IPS-18a (cell line): ENCODE data around the gene WDR7.

Experiments
- H3K27ac ChIP-seq: one replicate; pipeline ENCODE4 v1.5.1; 2013; ENCODE audit warnings: low read length
- H3K27me3 ChIP-seq: one replicate; pipeline ENCODE4 v1.6.1; 2013; ENCODE audit warnings: mild to moderate bottlenecking, low read length; ENCODE audit not compliant: control insufficient read depth, insufficient read depth
- H3K36me3 ChIP-seq: one replicate; pipeline ENCODE4 v1.6.1; 2013; ENCODE audit warnings: low read depth, low read length; ENCODE audit not compliant: control insufficient read depth
- H3K4me1 ChIP-seq: one replicate; pipeline ENCODE4 v1.6.1; 2013; ENCODE audit warnings: low read depth, low read length; ENCODE audit not compliant: control insufficient read depth
- H3K4me3 ChIP-seq: one replicate; pipeline ENCODE4 v1.5.1; 2013; ENCODE audit warnings: low read length
- H3K9ac ChIP-seq: one replicate; pipeline ENCODE4 v1.6.1; 2013; ENCODE audit warnings: mild to moderate bottlenecking, low read length, moderate library complexity
- H3K9me3 ChIP-seq: one replicate; pipeline ENCODE4 v1.6.1; 2013; ENCODE audit warnings: low read depth, low read length; ENCODE audit not compliant: control insufficient read depth

Gene WDR7

DNA sequence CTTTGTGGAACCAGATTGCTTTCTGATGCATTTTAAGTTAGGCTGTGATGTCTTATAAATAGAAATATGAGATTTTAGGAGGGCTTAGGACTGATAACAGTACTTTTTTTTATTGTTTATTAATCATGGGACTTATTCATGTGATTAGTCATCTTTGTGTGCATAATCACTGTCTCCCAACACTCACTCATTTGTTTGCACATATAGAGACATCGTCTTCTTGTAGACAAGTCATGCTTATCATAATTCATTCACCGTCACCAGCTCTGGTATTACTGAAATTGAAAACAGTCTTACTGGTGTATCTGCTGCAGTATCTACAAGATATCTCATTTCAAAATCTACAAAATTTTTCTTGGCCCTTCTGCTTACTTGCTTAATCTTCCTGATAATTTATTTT, 45.8 kb downstream of the WDR7 start:
- H3K27ac ChIP-seq = no peak overlapping the region
- no peak overlapping the region for H3K9ac ChIP-seq
- H3K9me3 ChIP-seq = no peaks in the 10 kb centered on the region
- H3K36me3 ChIP-seq = no peaks in the 10 kb centered on the region
- no peaks in the 10 kb centered on the region for H3K27me3 ChIP-seq
- no peaks in the 10 kb centered on the region for H3K4me1 ChIP-seq
- H3K4me3 ChIP-seq = no peak overlapping the region

- no peaks in the 10 kb centered on the region for H3K36me3 ChIP-seq
- H3K4me1 ChIP-seq = no peaks in the 10 kb centered on the region
- no peaks in the 10 kb centered on the region for H3K9me3 ChIP-seq
- no peak overlapping the region for H3K9ac ChIP-seq
- no peak overlapping the region for H3K27ac ChIP-seq
- H3K4me3 ChIP-seq = no peak overlapping the region
- H3K27me3 ChIP-seq = no peaks in the 10 kb centered on the region
Observed at GRCh38 chr18:56702946-56703345, 51.8 kb downstream of the WDR7 start.

GRCh38 chr18:56709463-56709862, 58.3 kb downstream of the WDR7 start:
- H3K36me3 ChIP-seq = no peaks in the 10 kb centered on the region
- no peaks in the 10 kb centered on the region for H3K9me3 ChIP-seq
- H3K4me3 ChIP-seq = no peak overlapping the region
- no peaks in the 10 kb centered on the region for H3K4me1 ChIP-seq
- no peaks in the 10 kb centered on the region for H3K27me3 ChIP-seq
- no peak overlapping the region for H3K9ac ChIP-seq
- H3K27ac ChIP-seq = no peak overlapping the region

GRCh38 chr18:56711708-56712445, 60.7 kb downstream of the WDR7 start:
- Histone ChIP-seq H3K4me3 (no peak overlapping the region), H3K9me3 (no peaks in the 10 kb centered on the region), H3K27me3 (no peaks in the 10 kb centered on the region), H3K4me1 (no peaks in the 10 kb centered on the region), H3K27ac (no peak overlapping the region), H3K9ac (no peak overlapping the region), H3K36me3 (no peaks in the 10 kb centered on the region)

DNA sequence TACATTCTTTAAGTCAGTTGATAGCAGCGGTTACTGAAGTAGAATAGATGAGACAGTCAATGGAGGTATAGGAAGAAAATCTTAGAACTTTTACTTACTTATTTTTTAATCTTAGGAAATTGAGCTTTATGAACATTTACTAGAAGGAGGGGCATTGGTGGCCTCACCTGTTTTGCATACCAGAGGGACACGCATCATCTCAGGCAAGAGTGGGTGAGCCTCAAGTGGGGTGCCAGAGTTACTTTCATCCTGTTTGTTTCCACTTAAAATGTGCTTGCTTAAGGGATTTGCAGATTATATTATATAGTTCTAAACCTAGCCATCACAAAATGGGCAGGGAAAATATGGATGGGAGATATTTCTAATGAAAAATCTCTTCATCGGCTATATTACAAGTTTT, 61.6 kb downstream of the WDR7 start:
- Histone ChIP-seq H3K36me3 (no peaks in the 10 kb centered on the region), H3K9me3 (no peaks in the 10 kb centered on the region), H3K4me1 (no peaks in the 10 kb centered on the region), H3K9ac (no peak overlapping the region), H3K27me3 (no peaks in the 10 kb centered on the region), H3K4me3 (no peak overlapping the region), H3K27ac (no peak overlapping the region)

DNA sequence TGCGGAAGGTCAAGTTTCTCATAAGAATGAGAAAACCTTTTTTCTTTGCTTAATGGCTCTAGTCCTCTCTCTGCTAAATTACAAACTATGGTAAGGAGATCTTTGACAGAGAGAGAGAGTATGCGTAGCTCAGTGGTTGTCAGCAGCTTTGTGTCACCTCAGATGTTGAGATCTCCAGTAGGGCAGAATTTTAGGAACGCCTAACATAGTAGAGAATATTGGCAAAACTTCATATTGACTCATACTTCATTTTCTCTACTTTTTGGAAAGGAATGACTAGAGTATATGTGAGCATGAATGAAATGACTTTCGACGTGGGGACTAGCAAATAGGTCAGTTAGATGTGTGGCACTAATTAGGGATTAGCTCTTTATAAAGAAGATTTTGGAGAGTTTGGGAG, 64.0 kb downstream of the WDR7 start:
- Histone ChIP-seq H3K4me3 (no peak overlapping the region), H3K9me3 (no peaks in the 10 kb centered on the region), H3K27ac (no peak overlapping the region), H3K27me3 (no peaks in the 10 kb centered on the region), H3K4me1 (no peaks in the 10 kb centered on the region), H3K36me3 (no peaks in the 10 kb centered on the region), H3K9ac (no peak overlapping the region)

- no peaks in the 10 kb centered on the region for H3K27me3 ChIP-seq
- no peak overlapping the region for H3K27ac ChIP-seq
- H3K36me3 ChIP-seq = no peaks in the 10 kb centered on the region
- no peak overlapping the region for H3K4me3 ChIP-seq
- H3K4me1 ChIP-seq = no peaks in the 10 kb centered on the region
- no peaks in the 10 kb centered on the region for H3K9me3 ChIP-seq
- no peak overlapping the region for H3K9ac ChIP-seq
Observed at GRCh38 chr18:56716692-56717146, 65.6 kb downstream of the WDR7 start.

DNA sequence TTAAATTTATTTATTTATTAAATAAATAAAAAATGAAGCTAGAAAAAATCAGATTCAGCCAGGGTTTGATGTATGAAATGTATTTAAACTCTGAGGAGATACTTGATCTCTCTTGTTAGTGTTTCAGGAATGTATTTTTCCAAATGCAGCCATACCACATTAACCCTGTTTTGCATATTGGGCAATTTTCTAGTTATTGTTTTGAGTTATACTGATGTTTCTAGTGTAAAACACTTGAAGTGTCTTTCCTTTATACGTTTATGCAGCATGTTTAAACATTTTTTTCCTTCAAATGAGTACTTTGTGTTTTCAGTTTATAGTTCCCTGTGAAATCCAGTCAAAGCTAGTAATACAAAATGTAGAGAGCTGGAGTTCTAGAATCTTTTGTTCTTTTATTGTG, 69.9 kb downstream of the WDR7 start:
- Histone ChIP-seq H3K4me1 (no peaks in the 10 kb centered on the region), H3K27ac (no peak overlapping the region), H3K9ac (no peak overlapping the region), H3K4me3 (no peak overlapping the region), H3K27me3 (no peaks in the 10 kb centered on the region), H3K36me3 (no peaks in the 10 kb centered on the region), H3K9me3 (no peaks in the 10 kb centered on the region)

DNA sequence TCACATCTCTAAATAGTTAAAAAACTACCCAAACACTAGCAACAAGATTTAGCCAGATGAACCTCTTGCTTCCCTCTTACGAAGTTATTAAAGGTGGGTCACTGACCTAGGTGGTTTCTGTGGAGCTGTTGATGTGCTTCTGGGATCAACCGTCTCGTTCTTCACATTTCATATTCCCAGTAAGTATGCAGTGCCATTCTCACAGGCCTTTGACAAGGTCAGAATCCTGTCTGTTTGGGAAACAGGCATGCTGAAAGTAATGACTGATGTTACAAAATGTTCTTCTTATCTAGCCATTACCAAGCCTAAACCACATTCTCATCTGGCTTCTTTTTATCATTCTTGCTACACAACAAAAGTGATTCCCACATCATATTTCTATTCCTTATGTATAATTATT, 70.3 kb downstream of the WDR7 start:
- Histone ChIP-seq H3K4me3 (no peak overlapping the region), H3K4me1 (no peaks in the 10 kb centered on the region), H3K9me3 (no peaks in the 10 kb centered on the region), H3K36me3 (no peaks in the 10 kb centered on the region), H3K9ac (no peak overlapping the region), H3K27me3 (no peaks in the 10 kb centered on the region), H3K27ac (no peak overlapping the region)

DNA sequence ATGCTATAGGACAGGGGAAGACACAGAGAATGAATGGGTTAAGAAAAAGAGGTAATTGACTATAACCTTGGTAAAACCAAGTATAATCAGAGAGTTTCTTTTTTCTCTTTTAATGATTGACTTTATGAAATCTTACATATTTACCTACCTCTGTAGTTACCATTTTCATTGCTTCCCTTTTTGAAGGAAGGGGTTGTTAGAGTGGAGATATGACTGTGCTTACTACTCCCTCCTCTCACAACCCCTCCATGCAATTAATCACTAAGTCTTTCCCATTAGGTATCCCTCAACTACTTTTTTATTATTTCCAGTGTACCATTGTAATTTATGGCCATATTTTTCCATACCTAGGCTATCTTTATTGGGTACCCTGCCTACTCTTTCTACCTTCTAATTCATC, 71.4 kb downstream of the WDR7 start:
- Histone ChIP-seq H3K4me3 (no peak overlapping the region), H3K9me3 (no peaks in the 10 kb centered on the region), H3K27ac (no peak overlapping the region), H3K9ac (no peak overlapping the region), H3K27me3 (no peaks in the 10 kb centered on the region), H3K4me1 (no peaks in the 10 kb centered on the region), H3K36me3 (no peaks in the 10 kb centered on the region)

DNA sequence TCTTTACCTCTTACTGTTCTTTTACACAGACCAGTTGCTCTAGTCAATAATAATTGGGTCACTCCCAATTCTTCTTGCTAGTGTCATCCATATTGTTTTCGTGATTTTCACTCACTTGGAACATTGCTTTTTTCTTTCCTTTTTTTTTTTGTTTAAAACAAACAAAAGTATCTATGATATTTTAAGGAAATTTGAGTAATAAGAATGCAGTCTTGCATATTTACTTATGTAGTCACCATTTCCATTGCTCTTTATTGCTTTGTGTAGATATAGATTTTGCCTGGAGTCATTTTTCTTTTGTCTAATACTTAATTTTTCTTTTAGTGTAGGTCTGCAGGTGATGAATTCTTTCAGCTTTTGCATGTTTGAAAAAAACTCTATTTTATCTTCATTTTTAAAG, 71.9 kb downstream of the WDR7 start:
- Histone ChIP-seq H3K9ac (no peak overlapping the region), H3K27me3 (no peaks in the 10 kb centered on the region), H3K9me3 (no peaks in the 10 kb centered on the region), H3K4me3 (no peak overlapping the region), H3K27ac (no peak overlapping the region), H3K4me1 (no peaks in the 10 kb centered on the region), H3K36me3 (no peaks in the 10 kb centered on the region)

- Histone ChIP-seq H3K27ac (no peak overlapping the region), H3K4me1 (no peaks in the 10 kb centered on the region), H3K27me3 (no peaks in the 10 kb centered on the region), H3K36me3 (no peaks in the 10 kb centered on the region), H3K9me3 (no peaks in the 10 kb centered on the region), H3K9ac (no peak overlapping the region), H3K4me3 (no peak overlapping the region)
Observed at GRCh38 chr18:56723706-56724105, 72.5 kb downstream of the WDR7 start.
